Measurements from ENCODE around the gene HSPA4. TPM values are rescaled to one million over a fixed set of nuclear protein-coding genes. Genes with fewer than 3 reads are reported as not detected.
"Not testable (repeated sequence)": the region's sequence is repeated elsewhere in the genome, so short reads cannot be mapped to it uniquely, and the experiment has no call there.

HSPA4 gene
- total RNA-seq = 10 to 100 TPM; 88.2 to 94.6 TPM

DNA sequence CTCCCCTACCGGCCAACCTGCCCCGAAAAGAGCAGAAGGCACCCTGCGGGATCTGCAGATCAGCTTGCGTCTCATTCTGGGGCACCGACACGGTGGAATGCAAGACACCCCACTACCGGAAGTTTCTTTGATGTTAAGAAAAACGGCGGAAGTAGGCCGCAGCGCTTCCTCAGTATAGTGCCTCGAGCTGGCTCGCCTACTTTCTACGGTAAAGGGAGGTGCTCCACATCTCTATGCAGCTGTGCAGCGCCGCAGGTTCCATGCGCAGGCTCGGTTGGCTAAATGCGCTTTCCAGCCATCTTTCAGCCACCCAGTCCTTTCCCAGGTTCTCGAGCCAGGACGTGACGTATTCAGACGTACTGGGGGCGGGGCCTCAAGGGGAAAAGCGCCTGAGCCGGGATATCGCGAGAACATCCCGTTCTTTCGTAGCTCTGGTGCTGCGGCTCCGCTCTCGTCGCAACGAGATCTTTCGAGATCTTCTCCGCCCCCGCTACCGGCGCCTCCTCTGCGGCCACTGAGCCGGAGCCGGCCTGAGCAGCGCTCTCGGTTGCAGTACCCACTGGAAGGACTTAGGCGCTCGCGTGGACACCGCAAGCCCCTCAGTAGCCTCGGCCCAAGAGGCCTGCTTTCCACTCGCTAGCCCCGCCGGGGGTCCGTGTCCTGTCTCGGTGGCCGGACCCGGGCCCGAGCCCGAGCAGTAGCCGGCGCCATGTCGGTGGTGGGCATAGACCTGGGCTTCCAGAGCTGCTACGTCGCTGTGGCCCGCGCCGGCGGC is at the start of gene HSPA4:
Gene HSPA4, plus strand, starts transcription at position 472 of the 775 bp plus-strand sequence. Its CDS starts 238 bp downstream, at position 710.
- peak; percentile 98 for DNase-seq
- Mint-ChIP-seq H3K27me3 (no peaks in the 10 kb centered on the region), H3K36me3 (ENCODE audit: low read depth) (peaks cover 23% of the 10 kb centered on the region), H3K4me1 (peaks cover 50% of the 10 kb centered on the region), H3K9me3 (no peaks in the 10 kb centered on the region), H3K27ac (peak within 1 kb of the TSS; percentile 100), H3K4me3 (peak within 1 kb of the TSS; percentile 97)
- CTCF ChIA-PET = interaction anchor here (1.9 to 2.3 kb wide), 2 partner anchors 24 to 89 kb away, joined by 7 to 9 read pairs; partner anchors contain the start of gene AFF4
- POLR2A ChIA-PET = interaction anchor here (0.9 to 4.0 kb wide), 31 partner anchors 9 to 1174 kb away, joined by 3 to 47 read pairs (median 4); partner anchors contain the start of genes AFF4, GDF9, KIF3A and PPP2CA

DNA sequence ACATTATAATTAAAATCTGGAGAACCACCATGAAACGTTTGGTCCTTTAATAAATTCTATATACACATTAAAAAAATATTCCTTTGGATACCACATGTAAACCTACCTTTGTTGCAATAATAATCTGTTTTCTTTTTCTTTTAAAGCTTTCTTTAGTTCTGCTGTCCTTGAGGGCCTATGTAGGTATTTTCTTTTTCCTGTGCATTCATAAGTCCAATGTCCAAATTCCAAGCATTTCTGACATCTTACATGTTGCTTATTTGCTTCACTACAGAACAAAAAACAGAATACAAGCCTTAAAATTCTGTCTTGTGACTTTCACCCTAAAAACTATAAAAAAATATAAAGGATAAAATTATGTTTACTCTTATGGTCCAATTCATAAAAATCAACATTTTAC is 45.2 kb upstream of the HSPA4 start:
- H3K4me3 Mint-ChIP-seq = no peak overlapping the region
- CTCF ChIA-PET = no interaction called here
- no peaks in the 10 kb centered on the region for H3K9me3 Mint-ChIP-seq
- POLR2A ChIA-PET = no interaction called here
- H3K4me1 Mint-ChIP-seq = peaks cover 2% of the 10 kb centered on the region
- no peak for DNase-seq
- H3K36me3 Mint-ChIP-seq (ENCODE audit: low read depth) = peaks cover 21% of the 10 kb centered on the region
- H3K27me3 Mint-ChIP-seq = no peaks in the 10 kb centered on the region
- no peak overlapping the region for H3K27ac Mint-ChIP-seq

DNA sequence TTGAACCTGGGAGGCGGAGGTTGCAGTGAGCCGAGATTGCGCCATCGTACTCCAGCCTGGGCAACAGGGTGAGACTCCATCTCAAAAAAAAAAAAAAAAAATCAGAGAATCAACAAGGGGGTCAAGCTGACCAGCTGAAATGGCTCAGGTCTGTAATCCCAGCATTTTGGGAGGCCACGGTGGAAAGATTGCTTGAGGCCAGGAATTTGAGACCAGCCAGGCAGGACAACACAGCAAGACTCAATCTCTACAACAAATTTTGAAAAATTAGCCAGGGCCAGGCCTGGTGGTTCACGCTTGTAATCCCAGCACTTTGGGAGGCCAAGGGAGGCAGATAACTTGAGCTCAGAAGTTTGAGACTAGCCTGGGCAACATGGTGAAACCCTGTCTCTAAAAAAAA is 43.4 kb upstream of the HSPA4 start:
- H3K27me3 Mint-ChIP-seq, H3K9me3 Mint-ChIP-seq, CTCF ChIA-PET, DNase-seq, H3K4me1 Mint-ChIP-seq, H3K27ac Mint-ChIP-seq, H3K4me3 Mint-ChIP-seq: not testable (repeated sequence)
- peaks cover 13% of the 10 kb centered on the region for H3K36me3 Mint-ChIP-seq (ENCODE audit: low read depth)
- POLR2A ChIA-PET = interaction anchor here (0.6 kb wide), 1 partner anchor 14 kb away, joined by 3 read pairs; no protein-coding TSS in a partner anchor

DNA sequence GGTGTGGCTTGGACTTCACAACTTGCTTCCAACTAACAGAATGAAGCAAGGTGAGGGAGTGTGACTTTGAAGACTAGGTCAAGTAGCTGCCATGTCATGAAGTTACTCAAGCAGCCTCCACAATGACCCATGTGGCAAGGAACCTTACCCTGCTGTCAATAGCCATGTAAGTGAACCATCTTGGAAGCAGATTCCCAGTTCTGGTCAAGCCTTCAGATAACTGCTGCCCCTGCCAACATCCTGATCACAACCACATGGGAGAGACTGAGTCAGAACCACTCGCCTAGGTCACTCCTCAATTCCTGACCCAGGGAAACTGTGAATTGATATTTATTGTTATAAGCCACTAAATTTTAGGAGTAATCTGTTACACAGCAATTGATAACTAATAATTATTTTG is 36.3 kb upstream of the HSPA4 start:
- ChIA-PET CTCF (interaction anchor here (0.8 kb wide), 1 partner anchor 10 kb away, joined by 3 read pairs; no protein-coding TSS in a partner anchor), POLR2A (interaction anchor here (2.9 kb wide), 1 partner anchor 10 kb away, joined by 6 read pairs; no protein-coding TSS in a partner anchor)
- no peak overlapping the region for H3K27ac Mint-ChIP-seq
- no peak for DNase-seq
- no peak overlapping the region for H3K4me3 Mint-ChIP-seq
- no peaks in the 10 kb centered on the region for H3K27me3 Mint-ChIP-seq
- peaks cover 23% of the 10 kb centered on the region for H3K36me3 Mint-ChIP-seq (ENCODE audit: low read depth)
- H3K9me3 Mint-ChIP-seq = no peaks in the 10 kb centered on the region
- H3K4me1 Mint-ChIP-seq = no peaks in the 10 kb centered on the region

DNA sequence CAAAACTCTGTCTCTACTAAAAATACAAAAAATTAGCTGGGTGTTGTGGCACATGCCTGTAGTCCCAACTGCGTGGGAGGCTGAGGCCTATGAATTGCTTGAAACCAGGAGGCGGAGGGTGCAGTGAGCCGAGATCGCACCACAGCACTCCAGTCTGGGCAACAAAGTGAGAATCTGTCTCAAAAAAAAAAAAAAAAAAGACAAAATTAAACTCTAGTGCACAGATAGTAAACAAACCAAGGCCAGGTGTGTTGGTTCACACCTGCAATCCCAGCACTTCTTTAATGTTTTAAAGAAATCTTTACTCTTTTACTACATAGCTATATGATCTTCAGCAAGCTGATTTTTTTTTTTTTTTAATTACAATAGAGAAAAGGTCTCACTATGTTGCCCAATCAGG is 33.8 kb upstream of the HSPA4 start:
- no peak overlapping the region for H3K27ac Mint-ChIP-seq
- no peak overlapping the region for H3K4me3 Mint-ChIP-seq
- H3K36me3 Mint-ChIP-seq (ENCODE audit: low read depth) = peaks cover 34% of the 10 kb centered on the region
- H3K27me3 Mint-ChIP-seq = no peaks in the 10 kb centered on the region
- no peak for DNase-seq
- no peaks in the 10 kb centered on the region for H3K9me3 Mint-ChIP-seq
- peaks cover 2% of the 10 kb centered on the region for H3K4me1 Mint-ChIP-seq
- POLR2A ChIA-PET = interaction anchor here (2.9 kb wide), 1 partner anchor 7 kb away, joined by 6 read pairs; no protein-coding TSS in a partner anchor
- CTCF ChIA-PET = no interaction called here

DNA sequence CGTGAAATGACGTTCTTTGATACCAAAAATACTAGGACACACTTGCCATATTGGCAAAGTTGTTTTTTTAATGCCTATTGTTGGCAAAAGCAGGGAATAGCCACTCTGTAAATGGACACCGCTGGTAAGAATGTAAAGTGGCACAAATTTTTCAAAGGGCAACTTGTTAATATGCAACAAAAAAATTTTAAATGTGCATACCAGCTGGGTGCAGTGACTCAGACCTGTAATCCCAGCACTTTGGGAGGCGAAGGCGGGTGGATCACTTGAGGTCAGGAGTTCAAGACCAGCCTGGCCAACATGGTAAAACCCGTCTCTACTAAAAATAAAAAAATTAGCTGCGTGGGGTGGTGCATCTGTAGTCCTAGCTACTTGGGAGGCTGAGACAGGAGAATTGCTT is 32.3 kb upstream of the HSPA4 start:
- DNase-seq, H3K27me3 Mint-ChIP-seq, H3K27ac Mint-ChIP-seq, H3K4me1 Mint-ChIP-seq, POLR2A ChIA-PET, H3K9me3 Mint-ChIP-seq, H3K4me3 Mint-ChIP-seq: not testable (repeated sequence)
- peaks cover 40% of the 10 kb centered on the region for H3K36me3 Mint-ChIP-seq (ENCODE audit: low read depth)
- CTCF ChIA-PET = interaction anchor here (0.6 kb wide), 1 partner anchor 105 kb away, joined by 3 read pairs; no protein-coding TSS in a partner anchor

DNA sequence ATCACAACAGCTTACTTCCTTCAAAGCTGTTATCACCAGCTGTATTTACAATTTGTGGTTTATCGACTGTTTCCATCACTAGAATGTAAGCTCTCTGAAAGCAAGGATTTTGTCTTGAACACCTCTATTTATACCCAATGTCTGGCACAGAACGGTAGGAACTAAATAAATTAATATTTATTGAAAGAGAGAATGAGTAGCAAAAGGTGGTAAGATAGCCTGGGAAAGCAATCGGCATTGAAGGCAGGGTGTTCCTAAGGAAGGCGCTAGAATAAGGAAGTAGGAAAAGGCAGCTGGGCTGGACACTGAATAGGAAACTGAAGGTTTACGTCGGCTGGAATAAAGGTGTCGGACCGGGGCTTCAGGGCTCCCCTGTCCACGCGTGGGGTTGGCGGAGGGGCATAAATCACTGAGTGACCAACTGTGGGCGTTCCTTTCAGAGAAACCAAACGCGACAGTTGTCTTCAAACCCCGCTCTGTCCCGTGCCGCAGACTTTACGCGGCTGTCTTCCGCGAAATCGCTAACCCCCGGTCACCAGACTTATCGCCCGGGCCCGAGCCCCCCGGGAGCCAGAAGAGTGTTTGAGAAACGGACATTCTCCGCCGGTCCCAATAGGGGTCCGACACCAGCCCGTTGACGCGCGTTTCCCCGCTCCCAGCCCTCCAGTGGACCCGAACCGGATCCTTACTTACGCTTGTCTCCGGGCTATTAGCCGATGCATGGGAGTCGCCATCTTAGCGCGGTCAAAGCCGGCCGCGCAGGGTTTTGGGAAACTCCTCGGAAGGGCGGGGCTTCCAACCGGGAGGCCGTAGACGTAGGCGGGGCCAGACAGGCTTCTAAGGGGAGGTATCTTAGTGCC is 25.8 kb upstream of the HSPA4 start, which contains the start of gene ZCCHC10:
Gene ZCCHC10, minus strand, starts transcription at position 746 of the 860 bp plus-strand sequence. Its CDS starts 12 bp downstream, at position 734.
- Mint-ChIP-seq H3K27me3 (no peaks in the 10 kb centered on the region), H3K36me3 (ENCODE audit: low read depth) (peaks cover 24% of the 10 kb centered on the region), H3K4me1 (peaks cover 22% of the 10 kb centered on the region), H3K4me3 (peak within 1 kb of the TSS; percentile 93), H3K27ac (peak within 1 kb of the TSS; percentile 83), H3K9me3 (no peaks in the 10 kb centered on the region)
- DNase-seq = peak; percentile 92
- POLR2A ChIA-PET = interaction anchor here (0.6 to 4.0 kb wide), 8 partner anchors 9 to 160 kb away, joined by 3 to 36 read pairs (median 4); partner anchors contain the start of genes AFF4, GDF9, HSPA4 and UQCRQ
- CTCF ChIA-PET = interaction anchor here (0.6 to 2.5 kb wide), 5 partner anchors 10 to 1561 kb away, joined by 3 to 7 read pairs (median 3); partner anchors contain the start of gene HSPA4

DNA sequence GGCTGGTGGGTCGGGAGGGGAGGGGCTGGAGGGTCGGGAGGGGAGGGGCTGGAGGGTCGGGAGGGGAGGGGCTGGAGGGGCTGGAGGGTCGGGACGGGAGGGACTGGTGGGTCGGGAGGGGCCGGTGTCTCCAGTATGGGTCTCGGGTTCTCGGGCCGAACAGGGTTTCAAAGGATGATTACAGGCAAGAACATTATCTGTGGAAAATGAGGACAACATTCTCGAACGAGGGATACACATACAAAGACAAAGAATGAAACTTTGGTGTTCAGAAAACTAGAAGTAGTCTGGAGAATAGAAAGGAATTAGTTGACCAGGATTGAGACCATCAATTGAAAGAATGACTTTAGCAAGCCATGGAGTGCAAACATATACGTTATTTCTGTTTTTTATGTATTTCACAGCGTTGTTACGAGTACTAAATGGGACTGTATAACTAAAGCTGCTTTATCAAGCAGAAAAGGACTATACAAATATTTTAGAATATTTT is 25.1 kb upstream of the HSPA4 start:
- no peaks in the 10 kb centered on the region for H3K9me3 Mint-ChIP-seq

DNA sequence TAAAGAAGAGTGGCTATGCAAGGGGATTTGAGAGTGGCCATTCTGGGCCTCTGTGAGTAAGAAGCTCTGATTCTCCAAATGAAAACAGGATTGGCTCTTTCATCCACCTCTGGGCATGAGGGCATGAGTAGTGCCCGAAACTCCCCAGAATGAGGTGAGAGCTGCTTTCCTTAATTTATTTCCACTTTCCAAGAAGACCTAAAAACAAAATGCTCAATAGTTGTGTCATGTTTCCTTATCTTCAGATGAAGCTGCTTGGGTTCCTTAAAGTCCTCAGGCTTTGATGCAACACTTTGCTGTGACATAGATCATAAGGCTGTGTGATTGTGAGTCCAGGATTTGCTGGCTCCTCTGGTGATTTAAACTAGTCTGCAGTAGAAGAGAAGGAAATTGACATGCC is 22.4 kb upstream of the HSPA4 start:
- no peak overlapping the region for H3K27ac Mint-ChIP-seq
- no peak for DNase-seq
- peaks cover 22% of the 10 kb centered on the region for H3K4me1 Mint-ChIP-seq
- peaks cover 5% of the 10 kb centered on the region for H3K27me3 Mint-ChIP-seq
- peaks cover 7% of the 10 kb centered on the region for H3K36me3 Mint-ChIP-seq (ENCODE audit: low read depth)
- ChIA-PET POLR2A (interaction anchor here (5.2 kb wide), 1 partner anchor 22 kb away, joined by 42 read pairs; the partner anchor contains the start of gene HSPA4), CTCF (no interaction called here)
- H3K4me3 Mint-ChIP-seq = no peak overlapping the region
- H3K9me3 Mint-ChIP-seq = no peaks in the 10 kb centered on the region

More for the DNA sequence above, 25.1 kb upstream of the HSPA4 start:
- CTCF ChIA-PET = interaction anchor here (2.5 kb wide), 1 partner anchor 25 kb away, joined by 7 read pairs; the partner anchor contains the start of gene HSPA4
- H3K4me3 Mint-ChIP-seq = peak overlapping the region; percentile 93
- H3K4me1 Mint-ChIP-seq = peaks cover 22% of the 10 kb centered on the region
- POLR2A ChIA-PET = interaction anchor here (0.6 to 1.7 kb wide), 4 partner anchors 25 to 470 kb away, joined by 3 to 16 read pairs (median 4); partner anchors contain the start of gene HSPA4
- H3K27ac Mint-ChIP-seq = peak overlapping the region; percentile 14
- DNase-seq = no peak
- no peaks in the 10 kb centered on the region for H3K27me3 Mint-ChIP-seq
- peaks cover 22% of the 10 kb centered on the region for H3K36me3 Mint-ChIP-seq (ENCODE audit: low read depth)

DNA sequence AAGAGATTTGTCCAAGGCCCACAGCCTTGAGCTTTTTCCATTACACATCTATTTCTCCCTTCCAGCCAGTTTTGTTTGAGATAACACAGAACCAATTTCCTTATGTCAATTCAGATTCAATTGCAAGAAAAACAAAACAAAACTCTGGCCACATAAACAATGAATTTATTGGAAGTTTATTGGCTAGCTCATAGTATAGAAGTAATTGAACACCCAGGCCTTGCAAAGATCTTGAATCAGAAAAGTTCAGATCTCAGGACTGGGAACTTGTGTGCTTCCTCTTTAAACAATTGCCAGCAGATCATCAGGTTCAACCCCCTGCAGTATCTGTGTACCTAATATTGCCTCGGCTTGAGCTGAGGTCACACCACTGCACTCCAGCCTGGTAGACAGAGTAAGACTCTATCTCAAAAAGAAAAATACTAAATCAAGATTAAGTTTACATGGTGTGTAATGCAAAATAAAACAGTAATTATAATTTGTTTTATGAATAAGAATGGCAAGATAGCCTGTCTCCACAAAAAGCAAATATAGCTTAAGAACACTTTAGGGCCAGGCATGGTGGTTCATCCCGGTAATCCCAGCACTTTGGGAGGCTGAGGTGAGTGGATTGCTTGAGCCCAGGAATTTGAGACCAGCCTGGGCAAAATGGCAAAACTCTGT is 21.3 kb upstream of the HSPA4 start:
- ChIA-PET CTCF (no interaction called here), POLR2A (interaction anchor here (5.2 kb wide), 1 partner anchor 21 kb away, joined by 42 read pairs; the partner anchor contains the start of gene HSPA4)
- DNase-seq = no peak
- Mint-ChIP-seq H3K4me3 (no peak overlapping the region), H3K36me3 (ENCODE audit: low read depth) (peaks cover 6% of the 10 kb centered on the region), H3K9me3 (no peaks in the 10 kb centered on the region), H3K27ac (no peak overlapping the region), H3K4me1 (peaks cover 15% of the 10 kb centered on the region), H3K27me3 (peaks cover 8% of the 10 kb centered on the region)

DNA sequence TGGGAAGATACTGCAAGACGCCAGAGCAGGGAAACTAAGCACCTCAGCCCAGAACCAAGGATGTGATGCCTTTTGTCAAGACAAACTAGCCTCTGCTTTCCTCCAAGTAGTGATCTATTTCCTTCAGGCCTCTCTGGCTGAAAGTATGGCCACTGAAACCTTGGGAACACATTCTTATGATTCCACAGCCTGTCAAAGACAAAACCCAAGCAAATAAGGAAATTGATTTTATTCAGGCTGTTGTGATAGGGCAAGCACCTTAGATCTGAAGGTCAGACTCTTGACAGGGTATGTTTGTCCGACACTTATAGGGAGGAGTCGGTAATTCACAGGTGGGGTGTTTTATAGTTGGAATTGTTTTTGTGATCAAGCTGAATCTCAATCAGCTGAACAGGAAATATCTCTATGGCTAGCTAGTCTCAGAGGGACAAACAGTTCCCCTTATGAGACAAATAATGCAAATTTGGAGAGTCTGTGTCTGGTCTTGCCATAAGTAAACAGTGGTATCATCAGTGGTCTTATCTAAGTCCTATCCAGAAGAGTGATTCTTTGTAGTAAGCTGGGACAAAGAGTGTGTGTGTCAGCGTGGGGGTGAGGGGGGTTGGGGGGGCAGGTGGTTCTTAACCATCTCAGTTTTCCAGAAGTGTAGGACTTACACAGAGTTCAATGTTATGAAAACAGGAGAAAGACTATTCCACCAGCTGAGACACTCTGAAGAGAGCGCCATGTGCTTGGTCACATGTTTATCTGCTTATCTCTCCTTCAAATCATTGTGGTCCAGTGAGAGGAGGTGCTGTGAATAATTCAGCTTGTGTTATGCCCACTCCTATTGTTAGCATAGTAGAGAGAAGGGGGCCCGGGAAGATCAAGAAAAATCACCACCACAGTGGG is 18.7 kb upstream of the HSPA4 start:
- Mint-ChIP-seq H3K4me1 (peaks cover 9% of the 10 kb centered on the region), H3K27me3 (peaks cover 8% of the 10 kb centered on the region), H3K4me3 (no peak overlapping the region), H3K27ac (no peak overlapping the region), H3K36me3 (ENCODE audit: low read depth) (no peaks in the 10 kb centered on the region), H3K9me3 (no peaks in the 10 kb centered on the region)
- no peak for DNase-seq
- ChIA-PET CTCF (no interaction called here), POLR2A (interaction anchor here (5.2 kb wide), 1 partner anchor 18 kb away, joined by 42 read pairs; the partner anchor contains the start of gene HSPA4)
